Liver (tissue), 9 donors: Measurements from ENCODE around the gene LSG1. TPM values are rescaled to one million over a fixed set of nuclear protein-coding genes. Genes with fewer than 3 reads are reported as not detected.

Experiments used
- DNase-seq: peaks from one replicate; pipeline ENCODE4 v3.0.0-alpha.2; 2017; ENCODE audit warnings: low spot score
- H3K27ac ChIP-seq, 2 donors: one replicate each; pipeline ENCODE4 v1.7.0; 2013; ENCODE audit warnings: inconsistent platforms in 2 of 2, low read length in 2 of 2, control low read depth in 1 of 2, low read depth in 1 of 2, mild to moderate bottlenecking in 1 of 2
- H3K27me3 ChIP-seq, 4 donors: one replicate each; pipeline versions ENCODE4 v1.6.1 to v1.7.0; 2013; ENCODE audit warnings: low read length in 3 of 4, inconsistent platforms in 1 of 4, mild to moderate bottlenecking in 1 of 4, moderate library complexity in 1 of 4; ENCODE audit not compliant: control insufficient read depth in 4 of 4, insufficient read depth in 4 of 4
- H3K36me3 ChIP-seq, 4 donors: one replicate each; pipeline versions ENCODE4 v1.6.1 to v1.7.0; 2013; ENCODE audit warnings: low read length in 3 of 4, mild to moderate bottlenecking in 3 of 4, low read depth in 1 of 4, moderate library complexity in 1 of 4; ENCODE audit not compliant: control insufficient read depth in 4 of 4, insufficient read depth in 3 of 4
- H3K4me1 ChIP-seq, 4 donors: one replicate each; pipeline versions ENCODE4 v1.6.1 to v1.7.0; 2013; ENCODE audit warnings: low read length in 3 of 4, mild to moderate bottlenecking in 3 of 4, moderate library complexity in 1 of 4; ENCODE audit not compliant: control insufficient read depth in 4 of 4, insufficient read depth in 4 of 4
- H3K4me3 ChIP-seq, 3 donors: one replicate each; pipeline versions ENCODE4 v1.6.1 to v1.7.0; 2013; ENCODE audit warnings: low read length in 3 of 3, control low read depth in 1 of 3, low read depth in 1 of 3, mild to moderate bottlenecking in 1 of 3
- H3K9ac ChIP-seq, 2 donors: one replicate each; pipeline ENCODE4 v1.7.0; 2013; ENCODE audit warnings: low read length in 2 of 2, mild to moderate bottlenecking in 2 of 2, moderate library complexity in 2 of 2, control low read depth in 1 of 2, low read depth in 1 of 2
- H3K9me3 ChIP-seq, 4 donors: one replicate each; pipeline versions ENCODE4 v1.6.1 to v1.7.0; 2013; ENCODE audit warnings: low read length in 3 of 4; ENCODE audit not compliant: control insufficient read depth in 4 of 4
- CTCF ChIP-seq: fragments of 150-350 bp; IDR thresholded peaks from 2 replicates; pipeline ENCODE4 v1.5.1; 2017; ENCODE audit warnings: improper control_type of control experiment, low read depth, low read length; ENCODE audit not compliant: missing input control
- EGR1 ChIP-seq, 2 donors: IDR thresholded peaks; 2 replicates each; pipeline ENCODE4 v1.6.1; 2016 to 2018; ENCODE audit warnings: antibody characterized with exemption in 2 of 2, low read depth in 2 of 2
- FOXA1 ChIP-seq: IDR thresholded peaks from 2 replicates; pipeline ENCODE4 v1.6.1; 2016; ENCODE audit warnings: antibody characterized with exemption
- FOXA2 ChIP-seq: IDR thresholded peaks from 2 replicates; pipeline ENCODE4 v1.6.1; 2016; ENCODE audit warnings: antibody characterized with exemption
- HNF4G ChIP-seq: IDR thresholded peaks from 2 replicates; pipeline ENCODE4 v1.6.1; 2016; ENCODE audit warnings: antibody characterized with exemption
- JUND ChIP-seq, 2 donors: IDR thresholded peaks; 2 replicates each; pipeline ENCODE4 v1.6.1; 2016; ENCODE audit warnings: antibody characterized with exemption in 2 of 2
- MAX ChIP-seq: IDR thresholded peaks from 2 replicates; pipeline ENCODE4 v1.6.1; 2016; ENCODE audit warnings: antibody characterized with exemption
- NR2F2 ChIP-seq: IDR thresholded peaks from 2 replicates; pipeline ENCODE4 v1.6.1; 2016; ENCODE audit warnings: antibody characterized with exemption
- RAD21 ChIP-seq, 2 donors: IDR thresholded peaks; 2 replicates each; pipeline ENCODE4 v1.6.1; 2016; ENCODE audit warnings: antibody characterized with exemption in 2 of 2, mild to moderate bottlenecking in 2 of 2
- REST ChIP-seq: IDR thresholded peaks from 2 replicates; pipeline ENCODE4 v1.6.1; 2016; ENCODE audit warnings: antibody characterized with exemption, mild to moderate bottlenecking
- RXRA ChIP-seq, 2 donors: IDR thresholded peaks; 2 replicates each; pipeline ENCODE4 v1.6.1; 2017 to 2018; ENCODE audit warnings: antibody characterized with exemption in 2 of 2, mild to moderate bottlenecking in 1 of 2
- TAF1 ChIP-seq: conservative IDR thresholded peaks from 2 replicates; pipeline ENCODE4 v1.6.1; 2016; ENCODE audit warnings: antibody characterized with exemption, mild to moderate bottlenecking
- YY1 ChIP-seq: IDR thresholded peaks from 2 replicates; pipeline ENCODE4 v1.6.1; 2016; ENCODE audit warnings: antibody characterized with exemption, mild to moderate bottlenecking
- WGBS: extraction: QIAGEN DNeasy Blood & Tissue Kit; methylation state at CpG from one replicate; pipeline ENCODE4 v1.1.7; 2013; 5-methylcytosine and 5-hydroxymethylcytosine counted together
- polyA plus RNA-seq, 2 donors: library from polyadenylated mRNA; stranded (reverse) in 1 of 2; unstranded in 1 of 2; fragments of 200-250 nt in 1 of 2; fragments of >200 nt in 1 of 2; fragmentation: Nextera tagmentation in 1 of 2; extraction: Ambion mirVana in 1 of 2; gene quantifications; one replicate each; pipeline versions ENCODE4 v1.2.1 to v1.2.3, GENCODE V29; 2013 to 2015
- total RNA-seq, 2 donors: library from RNA; depleted of rRNA; stranded (reverse); fragments of >200 nt; gene quantifications; one replicate each; pipeline ENCODE4 v1.2.3, GENCODE V29; 2014
- donor health status: healthy.
- donor health status: healthy.
- donor health status: healthy.
- donor health status: healthy.
- donor health status: healthy.

The LSG1 gene
- total and polyA plus RNA-seq, 4 donors: 13.6 to 38.5 (median 22.1) TPM

- no peak for TF ChIP-seq MAX
- TF ChIP-seq EGR1 (IDR thresholded peaks at IDR 0.05; ENCODE audit: low read depth in 2 of 2): no peak
- no peak for TF ChIP-seq REST
- no peak for TF ChIP-seq NR2F2
- no peak for TF ChIP-seq RAD21 (IDR thresholded peaks at IDR 0.05)
- no peak for TF ChIP-seq FOXA1
- no peak for TF ChIP-seq CTCF
- TF ChIP-seq FOXA2: no peak
- TF ChIP-seq TAF1: no peak
- TF ChIP-seq YY1: no peak
- no peak for TF ChIP-seq HNF4G
- no peak for TF ChIP-seq JUND (IDR thresholded peaks at IDR 0.05)
- no peak for TF ChIP-seq RXRA (IDR thresholded peaks at IDR 0.05)
- no peaks in the 10 kb centered on the region for H3K27me3 ChIP-seq
- DNase-seq: no peak
- H3K9ac ChIP-seq: no peak overlapping the region
- peaks cover 17 to 31% (median 22%) of the 10 kb centered on the region in 4 donors for H3K4me1 ChIP-seq
- H3K4me3 ChIP-seq: peak overlapping the region in 1 of 3 donors; percentile 64
- no peaks in the 10 kb centered on the region for H3K9me3 ChIP-seq
- no peaks in the 10 kb centered on the region for H3K36me3 ChIP-seq
- H3K27ac ChIP-seq: no peak overlapping the region
- 49% methylated on average over 13 of the region's 13 CpGs for WGBS
Observed at GRCh38 chr3:194685065-194685717, 13.2 kb upstream of the LSG1 start.

- Histone ChIP-seq H3K27me3 (no peaks in the 10 kb centered on the region), H3K36me3 (no peaks in the 10 kb centered on the region), H3K4me1 (peaks cover 17 to 31% (median 22%) of the 10 kb centered on the region in 4 donors), H3K9me3 (no peaks in the 10 kb centered on the region), H3K27ac (no peak overlapping the region), H3K4me3 (no peak overlapping the region), H3K9ac (no peak overlapping the region)
- no peak for DNase-seq
- no peak for TF ChIP-seq YY1
- no peak for TF ChIP-seq FOXA1
- WGBS: 88% methylated on average over 2 of the region's 2 CpGs
Observed at GRCh38 chr3:194683380-194683779, 11.4 kb upstream of the LSG1 start.
